Nephron progenitor cell (in vitro differentiated cells): ENCODE results near the gene SLC17A4.

Experiments used
- DNase-seq: peaks from one replicate; pipeline ENCODE4 v3.0.0; 2021
- H3K27ac Mint-ChIP-seq: 2 replicates; pipeline ENCODE4 v1.8.0; 2021; ENCODE audit warnings: mild to moderate bottlenecking, moderate library complexity, mixed read lengths
- H3K27me3 Mint-ChIP-seq: 2 replicates; pipeline ENCODE4 v1.8.0; 2021; ENCODE audit warnings: mild to moderate bottlenecking, low read depth, mixed read lengths; ENCODE audit not compliant: poor library complexity
- H3K36me3 Mint-ChIP-seq: 2 replicates; pipeline ENCODE4 v1.8.0; 2021; ENCODE audit warnings: low read depth, mixed read lengths
- H3K4me1 Mint-ChIP-seq: 2 replicates; pipeline ENCODE4 v1.8.0; 2021; ENCODE audit warnings: mixed read lengths
- H3K4me3 Mint-ChIP-seq: 2 replicates; pipeline ENCODE4 v1.8.0; 2021; ENCODE audit warnings: mild to moderate bottlenecking, moderate library complexity, mixed read lengths
- H3K9me3 Mint-ChIP-seq: 2 replicates; pipeline ENCODE4 v1.8.0; 2021; ENCODE audit warnings: mild to moderate bottlenecking, moderate library complexity, mixed read lengths
- TF ChIP-seq, protein P1 (sequence below): fragments of 200-600 bp; sonication (generic); IDR thresholded peaks from 2 replicates; pipeline ENCODE4 v1.5.0; 2021; ENCODE audit warnings: antibody characterized with exemption

Gene SLC17A4

DNA sequence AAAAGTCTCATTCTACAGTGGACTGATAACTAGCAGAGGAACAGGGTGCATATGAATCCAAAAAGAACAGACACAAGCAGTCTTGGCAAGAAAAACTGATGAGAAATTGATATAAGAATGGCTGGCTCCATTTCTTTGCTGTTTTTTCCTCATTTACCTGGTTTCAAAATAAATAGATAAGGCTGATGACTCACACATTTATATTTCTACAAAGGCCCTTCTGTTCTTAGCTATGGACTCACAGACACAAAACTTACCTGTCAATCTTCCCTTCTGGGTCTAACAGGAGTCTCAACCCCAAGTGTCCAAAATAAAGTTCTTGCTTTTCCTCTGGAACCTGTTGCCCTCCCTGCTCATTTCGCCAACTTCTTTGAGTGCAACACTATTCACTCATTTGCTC, 941 bp downstream of the SLC17A4 start:
- H3K27me3 Mint-ChIP-seq: peaks cover 17% of the 10 kb centered on the region
- no peaks in the 10 kb centered on the region for H3K9me3 Mint-ChIP-seq
- no peak overlapping the region for H3K27ac Mint-ChIP-seq
- no peak overlapping the region for H3K4me3 Mint-ChIP-seq
- no peaks in the 10 kb centered on the region for H3K36me3 Mint-ChIP-seq
- TF ChIP-seq, protein P1, sequence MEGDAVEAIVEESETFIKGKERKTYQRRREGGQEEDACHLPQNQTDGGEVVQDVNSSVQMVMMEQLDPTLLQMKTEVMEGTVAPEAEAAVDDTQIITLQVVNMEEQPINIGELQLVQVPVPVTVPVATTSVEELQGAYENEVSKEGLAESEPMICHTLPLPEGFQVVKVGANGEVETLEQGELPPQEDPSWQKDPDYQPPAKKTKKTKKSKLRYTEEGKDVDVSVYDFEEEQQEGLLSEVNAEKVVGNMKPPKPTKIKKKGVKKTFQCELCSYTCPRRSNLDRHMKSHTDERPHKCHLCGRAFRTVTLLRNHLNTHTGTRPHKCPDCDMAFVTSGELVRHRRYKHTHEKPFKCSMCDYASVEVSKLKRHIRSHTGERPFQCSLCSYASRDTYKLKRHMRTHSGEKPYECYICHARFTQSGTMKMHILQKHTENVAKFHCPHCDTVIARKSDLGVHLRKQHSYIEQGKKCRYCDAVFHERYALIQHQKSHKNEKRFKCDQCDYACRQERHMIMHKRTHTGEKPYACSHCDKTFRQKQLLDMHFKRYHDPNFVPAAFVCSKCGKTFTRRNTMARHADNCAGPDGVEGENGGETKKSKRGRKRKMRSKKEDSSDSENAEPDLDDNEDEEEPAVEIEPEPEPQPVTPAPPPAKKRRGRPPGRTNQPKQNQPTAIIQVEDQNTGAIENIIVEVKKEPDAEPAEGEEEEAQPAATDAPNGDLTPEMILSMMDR: no peak
- DNase-seq: no peak
- no peaks in the 10 kb centered on the region for H3K4me1 Mint-ChIP-seq

DNA sequence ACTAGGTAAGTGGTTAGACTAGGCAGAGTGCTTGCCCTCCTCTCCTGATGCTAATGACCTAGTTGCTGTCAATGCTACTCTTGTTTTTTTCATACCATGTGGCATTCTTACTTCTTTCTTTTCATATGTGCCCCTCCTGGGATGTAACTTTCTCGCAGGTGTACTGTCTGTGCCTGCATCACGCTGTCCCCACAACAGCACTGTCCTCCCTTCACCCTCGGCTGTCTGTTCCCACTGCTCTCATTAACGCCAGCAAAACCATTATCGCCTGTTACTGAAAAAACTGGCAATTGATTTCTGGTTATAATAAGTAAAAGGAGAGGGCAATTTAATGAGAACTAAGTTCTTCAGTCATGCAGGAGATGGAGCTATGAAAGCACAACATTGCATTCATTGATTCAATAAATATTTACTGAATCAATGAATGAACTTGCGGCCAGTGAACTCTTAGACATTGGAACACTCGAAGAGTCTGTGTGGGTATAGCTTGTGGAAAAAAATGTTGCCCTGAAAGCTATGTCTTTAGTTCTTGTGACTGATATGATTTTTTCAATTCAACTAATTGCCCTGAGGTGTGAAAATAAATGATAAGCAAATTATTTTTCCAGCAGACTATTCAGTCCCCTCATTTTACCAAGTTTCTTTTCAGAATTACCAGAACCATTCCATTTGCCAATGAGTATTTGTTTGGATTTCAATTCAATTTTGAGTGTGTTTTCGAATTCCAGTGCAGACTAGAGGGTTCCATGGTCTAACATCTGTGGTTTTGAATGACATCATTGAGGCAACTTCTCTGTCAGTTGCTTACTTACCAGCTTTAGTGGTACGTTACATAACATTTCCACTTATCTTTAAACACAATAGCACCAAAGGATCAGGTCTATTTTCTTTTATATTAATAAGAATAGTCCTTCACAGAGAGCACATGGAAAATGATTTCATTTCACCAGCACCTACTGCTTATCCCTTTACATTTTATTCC, 2.1 kb downstream of the SLC17A4 start:
- no peaks in the 10 kb centered on the region for H3K4me1 Mint-ChIP-seq
- H3K27me3 Mint-ChIP-seq: peaks cover 17% of the 10 kb centered on the region
- no peaks in the 10 kb centered on the region for H3K36me3 Mint-ChIP-seq
- no peak overlapping the region for H3K4me3 Mint-ChIP-seq
- no peak overlapping the region for H3K27ac Mint-ChIP-seq
- H3K9me3 Mint-ChIP-seq: no peaks in the 10 kb centered on the region
- TF ChIP-seq, protein P1: no peak
- no peak for DNase-seq

GRCh38 chr6:25757936-25758642, 3.5 kb downstream of the SLC17A4 start:
- Mint-ChIP-seq H3K27ac (no peak overlapping the region), H3K4me3 (no peak overlapping the region), H3K27me3 (peaks cover 17% of the 10 kb centered on the region), H3K36me3 (no peaks in the 10 kb centered on the region), H3K9me3 (no peaks in the 10 kb centered on the region), H3K4me1 (no peaks in the 10 kb centered on the region)
- DNase-seq: no peak
- TF ChIP-seq, protein P1: no peak

DNA sequence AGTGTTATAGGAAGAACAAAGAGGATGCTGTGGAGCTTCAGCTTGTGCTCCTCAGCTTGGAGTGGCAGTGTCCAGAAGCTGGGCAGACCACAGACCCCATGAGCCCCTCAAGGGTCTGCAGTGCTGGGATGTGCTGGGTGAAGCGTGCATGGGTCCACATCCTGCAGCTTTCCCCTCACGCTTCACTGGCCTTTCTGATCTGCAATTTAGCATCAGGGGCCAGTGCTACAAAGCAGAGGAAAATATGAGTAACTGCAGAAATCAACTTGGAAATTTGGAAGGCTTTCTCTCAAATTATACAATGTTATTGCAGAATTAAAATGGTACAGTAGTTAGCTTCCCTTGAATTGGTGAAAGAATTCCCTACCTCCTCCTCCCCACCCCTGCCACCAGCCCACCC, 10.1 kb downstream of the SLC17A4 start:
- TF ChIP-seq, protein P1: no peak
- H3K27me3 Mint-ChIP-seq: no peaks in the 10 kb centered on the region
- H3K9me3 Mint-ChIP-seq: no peaks in the 10 kb centered on the region
- no peak for DNase-seq
- H3K4me1 Mint-ChIP-seq: peaks cover 5% of the 10 kb centered on the region
- H3K4me3 Mint-ChIP-seq: no peak overlapping the region
- H3K36me3 Mint-ChIP-seq: no peaks in the 10 kb centered on the region
- no peak overlapping the region for H3K27ac Mint-ChIP-seq

GRCh38 chr6:25768566-25768965, 14.0 kb downstream of the SLC17A4 start:
- H3K4me1 Mint-ChIP-seq: peaks cover 5% of the 10 kb centered on the region
- H3K4me3 Mint-ChIP-seq: no peak overlapping the region
- H3K27ac Mint-ChIP-seq: no peak overlapping the region
- TF ChIP-seq, protein P1: no peak
- no peaks in the 10 kb centered on the region for H3K36me3 Mint-ChIP-seq
- no peak for DNase-seq
- no peaks in the 10 kb centered on the region for H3K9me3 Mint-ChIP-seq
- no peaks in the 10 kb centered on the region for H3K27me3 Mint-ChIP-seq
